Thyroid gland (tissue), 4 donors: ENCODE results near the gene MET.

Source experiments
- CTCF ChIP-seq, 6 experiments: fragments of 200-600 bp in 3 of 6; fragments of 450-650 bp in 3 of 6; sonication (generic) in 3 of 6; IDR thresholded peaks; one replicate each; pipeline ENCODE4 v1.5.1; 2016 to 2019; ENCODE audit warnings: antibody characterized with exemption in 6 of 6, mild to moderate bottlenecking in 2 of 6, inconsistent platforms in 1 of 6, moderate library complexity in 1 of 6
- POLR2A ChIP-seq, 2 donors: fragments of 450-650 bp; IDR thresholded peaks; one replicate each; pipeline ENCODE4 v1.6.1; 2017; ENCODE audit warnings: antibody characterized with exemption in 2 of 2, mild to moderate bottlenecking in 2 of 2, moderate library complexity in 1 of 2

- TF ChIP-seq CTCF (IDR thresholded peaks at IDR 0.05) (no peak), POLR2A (IDR thresholded peaks at IDR 0.05) (no peak)
These were observed 27.4 kb upstream of the MET start for GRCh38 chr7:116644628-116645027.
